ENCODE measurements around the gene INPP5D.
"Not testable (repeated sequence)": the region's sequence is repeated elsewhere in the genome, so short reads cannot be mapped to it uniquely, and the experiment has no call there.

DNA sequence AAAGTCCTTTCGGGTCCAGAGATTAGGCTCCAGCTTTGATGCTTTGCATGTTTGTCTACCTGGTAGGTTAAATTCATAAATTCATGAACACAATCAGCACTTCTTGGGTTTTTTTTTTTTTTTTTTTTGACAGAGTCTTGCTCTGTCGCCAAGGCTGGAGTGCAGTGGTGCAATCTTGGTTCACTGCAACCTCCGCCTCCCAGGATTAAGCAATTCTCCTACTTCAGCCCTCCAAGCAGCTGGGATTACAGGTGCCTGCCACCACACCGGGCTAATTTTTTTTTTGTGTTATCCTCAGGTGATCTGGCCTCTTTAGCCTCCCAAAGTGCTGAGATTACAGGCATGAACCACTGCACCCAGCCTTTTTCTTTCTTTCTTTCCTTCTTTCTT lies 5.1 kb downstream of the INPP5D start:
- TF ChIP-seq, protein P1, sequence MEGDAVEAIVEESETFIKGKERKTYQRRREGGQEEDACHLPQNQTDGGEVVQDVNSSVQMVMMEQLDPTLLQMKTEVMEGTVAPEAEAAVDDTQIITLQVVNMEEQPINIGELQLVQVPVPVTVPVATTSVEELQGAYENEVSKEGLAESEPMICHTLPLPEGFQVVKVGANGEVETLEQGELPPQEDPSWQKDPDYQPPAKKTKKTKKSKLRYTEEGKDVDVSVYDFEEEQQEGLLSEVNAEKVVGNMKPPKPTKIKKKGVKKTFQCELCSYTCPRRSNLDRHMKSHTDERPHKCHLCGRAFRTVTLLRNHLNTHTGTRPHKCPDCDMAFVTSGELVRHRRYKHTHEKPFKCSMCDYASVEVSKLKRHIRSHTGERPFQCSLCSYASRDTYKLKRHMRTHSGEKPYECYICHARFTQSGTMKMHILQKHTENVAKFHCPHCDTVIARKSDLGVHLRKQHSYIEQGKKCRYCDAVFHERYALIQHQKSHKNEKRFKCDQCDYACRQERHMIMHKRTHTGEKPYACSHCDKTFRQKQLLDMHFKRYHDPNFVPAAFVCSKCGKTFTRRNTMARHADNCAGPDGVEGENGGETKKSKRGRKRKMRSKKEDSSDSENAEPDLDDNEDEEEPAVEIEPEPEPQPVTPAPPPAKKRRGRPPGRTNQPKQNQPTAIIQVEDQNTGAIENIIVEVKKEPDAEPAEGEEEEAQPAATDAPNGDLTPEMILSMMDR (conservative IDR thresholded peaks at IDR 0.05) = not testable (repeated sequence)
- TF ChIP-seq EZH2 (IDR thresholded peaks at IDR 0.05; ENCODE audit: low read depth) = not testable (repeated sequence)

Measured in PC-9 (cell line).